WTC11 (cell line): ENCODE data around the gene IFI6. TPM values are rescaled to one million over a fixed set of nuclear protein-coding genes. Genes with fewer than 3 reads are reported as not detected.
"Not testable (repeated sequence)": the region's sequence is repeated elsewhere in the genome, so short reads cannot be mapped to it uniquely, and the experiment has no call there.

Experiments used
- ATAC-seq: fragments of 200-7000 bp; cut with Tn5 transposase; 2 replicates; pipeline ENCODE4 v1.10.0; 2021; ENCODE audit warnings: mild to moderate bottlenecking, moderate library complexity
- CTCF ChIA-PET: fragments of 300-600 bp; sonication (Branson Sonifier 250); formaldehyde crosslinking; loops from one replicate; lab custom pipeline; 2021; ENCODE audit warnings: antibody characterized with exemption; lab: Charles Lee
- POLR2A ChIA-PET: fragments of 350-600 bp; sonication (Branson Sonifier 250); formaldehyde crosslinking; loops from one replicate; lab custom pipeline; 2021; ENCODE audit warnings: antibody characterized with exemption; lab: Charles Lee
- DNase-seq: peaks from one replicate; pipeline ENCODE4 v3.0.0; 2021; ENCODE audit warnings: low spot score
- H3K27ac Mint-ChIP-seq: 2 replicates; pipeline ENCODE4 v1.8.0; 2021; ENCODE audit warnings: mixed read lengths
- H3K27me3 Mint-ChIP-seq: 2 replicates; pipeline ENCODE4 v1.8.0; 2021; ENCODE audit warnings: low read depth, mild to moderate bottlenecking, moderate library complexity, mixed read lengths
- H3K36me3 Mint-ChIP-seq: 2 replicates; pipeline ENCODE4 v1.8.0; 2021; ENCODE audit warnings: mixed read lengths
- H3K4me1 Mint-ChIP-seq: 2 replicates; pipeline ENCODE4 v1.8.0; 2022; ENCODE audit warnings: mixed read lengths
- H3K4me3 Mint-ChIP-seq: 2 replicates; pipeline ENCODE4 v1.8.0; 2021; ENCODE audit warnings: mild to moderate bottlenecking, moderate library complexity, mixed read lengths
- H3K9me3 Mint-ChIP-seq: 2 replicates; pipeline ENCODE4 v1.8.0; 2021; ENCODE audit warnings: mixed read lengths
- AFF4 ChIP-seq: sonication (generic); formaldehyde crosslinking; IDR thresholded peaks from 2 replicates; pipeline ENCODE4 v1.8.1; 2023; ENCODE audit warnings: mild to moderate bottlenecking, missing genetic modification reagents, borderline replicate concordance
- ELF4 ChIP-seq: sonication (generic); formaldehyde crosslinking; IDR thresholded peaks from 2 replicates; pipeline ENCODE4 v1.8.1; 2022; ENCODE audit warnings: low read depth, mild to moderate bottlenecking, moderate library complexity, missing genetic modification reagents
- ETV6 ChIP-seq: sonication (generic); formaldehyde crosslinking; IDR thresholded peaks from 2 replicates; pipeline ENCODE4 v1.8.1; 2022; ENCODE audit warnings: mild to moderate bottlenecking, missing genetic modification reagents
- FOXP1 ChIP-seq: sonication (generic); formaldehyde crosslinking; IDR thresholded peaks from 2 replicates; pipeline ENCODE4 v1.8.0; 2022; ENCODE audit warnings: missing genetic modification reagents, mild to moderate bottlenecking, moderate library complexity, borderline replicate concordance
- FOXP4 ChIP-seq: sonication (generic); formaldehyde crosslinking; IDR thresholded peaks from 2 replicates; pipeline ENCODE4 v1.8.0; 2022; ENCODE audit warnings: mild to moderate bottlenecking, missing genetic modification reagents
- IRF2 ChIP-seq: sonication (generic); formaldehyde crosslinking; IDR thresholded peaks from 2 replicates; pipeline ENCODE4 v1.8.0; 2022; ENCODE audit warnings: low read depth, missing genetic modification reagents, borderline replicate concordance
- MXD4 ChIP-seq: fragments of 250-450 bp; sonication (Bioruptor Pico); IDR thresholded peaks from 2 replicates; pipeline ENCODE4 v1.8.0; 2021; ENCODE audit warnings: mild to moderate bottlenecking, moderate library complexity, borderline replicate concordance
- MYBL2 ChIP-seq: sonication (generic); formaldehyde crosslinking; IDR thresholded peaks from 2 replicates; pipeline ENCODE4 v1.8.1; 2023; ENCODE audit warnings: mild to moderate bottlenecking, moderate library complexity, missing genetic modification reagents
- NR2C2 ChIP-seq: sonication (generic); formaldehyde crosslinking; IDR thresholded peaks from 2 replicates; pipeline ENCODE4 v1.8.0; 2022; ENCODE audit warnings: mild to moderate bottlenecking, missing genetic modification reagents
- ZNF396 ChIP-seq: fragments of 250-450 bp; sonication (Bioruptor Pico); IDR thresholded peaks from 2 replicates; pipeline ENCODE4 v1.8.0; 2021; ENCODE audit warnings: mild to moderate bottlenecking, moderate library complexity, borderline replicate concordance
- total RNA-seq: library from RNA; stranded (reverse); gene quantifications from 3 replicates; pipeline ENCODE4 v1.2.3, GENCODE V29; 2021
- TF ChIP-seq, protein P1 (sequence below): fragments of 250-450 bp; sonication (Bioruptor Pico); IDR thresholded peaks from 2 replicates; pipeline ENCODE4 v1.9.0; 2021; ENCODE audit warnings: mild to moderate bottlenecking
- TF ChIP-seq, protein P2 (sequence below): sonication (generic); formaldehyde crosslinking; IDR thresholded peaks from 2 replicates; pipeline ENCODE4 v1.8.0; 2023; ENCODE audit warnings: mild to moderate bottlenecking, missing genetic modification reagents

IFI6 gene
- total RNA-seq, 1 experiment from 2014 or later: 4.5 TPM

DNA sequence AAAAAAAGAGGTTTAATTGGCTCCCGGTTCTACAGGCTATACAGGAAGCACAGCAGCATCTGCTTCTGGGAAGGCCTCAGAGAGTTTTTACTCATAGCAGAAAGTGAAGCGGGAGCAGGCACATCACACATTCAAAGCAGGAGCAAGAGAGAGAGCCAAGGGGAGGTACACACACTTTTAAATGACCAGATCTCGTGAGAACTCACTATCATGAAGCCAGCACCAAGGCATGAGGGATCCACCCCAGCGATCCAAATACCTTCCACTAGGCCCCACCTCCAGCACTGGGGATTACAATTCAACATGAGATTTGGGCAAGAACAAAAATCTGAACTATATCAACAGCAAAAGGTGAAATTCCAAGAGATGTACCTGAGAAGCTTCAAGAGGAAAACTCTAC lies 33.0 kb upstream of the IFI6 start (continued):
- no peak for TF ChIP-seq ZNF396
- no peak for TF ChIP-seq AFF4 (CRISPR knock-in tag)
- TF ChIP-seq MYBL2 (CRISPR knock-in tag): no peak
- no peak for TF ChIP-seq IRF2 (CRISPR knock-in tag)
- TF ChIP-seq ETV6 (CRISPR knock-in tag): no peak
- TF ChIP-seq, protein P1, sequence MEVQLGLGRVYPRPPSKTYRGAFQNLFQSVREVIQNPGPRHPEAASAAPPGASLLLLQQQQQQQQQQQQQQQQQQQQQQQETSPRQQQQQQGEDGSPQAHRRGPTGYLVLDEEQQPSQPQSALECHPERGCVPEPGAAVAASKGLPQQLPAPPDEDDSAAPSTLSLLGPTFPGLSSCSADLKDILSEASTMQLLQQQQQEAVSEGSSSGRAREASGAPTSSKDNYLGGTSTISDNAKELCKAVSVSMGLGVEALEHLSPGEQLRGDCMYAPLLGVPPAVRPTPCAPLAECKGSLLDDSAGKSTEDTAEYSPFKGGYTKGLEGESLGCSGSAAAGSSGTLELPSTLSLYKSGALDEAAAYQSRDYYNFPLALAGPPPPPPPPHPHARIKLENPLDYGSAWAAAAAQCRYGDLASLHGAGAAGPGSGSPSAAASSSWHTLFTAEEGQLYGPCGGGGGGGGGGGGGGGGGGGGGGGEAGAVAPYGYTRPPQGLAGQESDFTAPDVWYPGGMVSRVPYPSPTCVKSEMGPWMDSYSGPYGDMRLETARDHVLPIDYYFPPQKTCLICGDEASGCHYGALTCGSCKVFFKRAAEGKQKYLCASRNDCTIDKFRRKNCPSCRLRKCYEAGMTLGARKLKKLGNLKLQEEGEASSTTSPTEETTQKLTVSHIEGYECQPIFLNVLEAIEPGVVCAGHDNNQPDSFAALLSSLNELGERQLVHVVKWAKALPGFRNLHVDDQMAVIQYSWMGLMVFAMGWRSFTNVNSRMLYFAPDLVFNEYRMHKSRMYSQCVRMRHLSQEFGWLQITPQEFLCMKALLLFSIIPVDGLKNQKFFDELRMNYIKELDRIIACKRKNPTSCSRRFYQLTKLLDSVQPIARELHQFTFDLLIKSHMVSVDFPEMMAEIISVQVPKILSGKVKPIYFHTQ (CRISPR knock-in tag): no peak
- no peak for TF ChIP-seq FOXP4 (CRISPR knock-in tag)
- no peak for TF ChIP-seq FOXP1 (CRISPR knock-in tag)
- TF ChIP-seq MXD4 (CRISPR knock-in tag): no peak
- TF ChIP-seq ELF4: no peak
- no peak for TF ChIP-seq NR2C2

- DNase-seq, H3K36me3 Mint-ChIP-seq, ATAC-seq, H3K4me3 Mint-ChIP-seq, H3K4me1 Mint-ChIP-seq, H3K27ac Mint-ChIP-seq, H3K27me3 Mint-ChIP-seq: not testable (repeated sequence)
- CTCF ChIA-PET: interaction anchor here (1.0 to 2.6 kb wide), 5 partner anchors 10 to 34 kb away, joined by 3 to 9 read pairs (median 4); partner anchors contain the start of genes FAM76A and IFI6
- POLR2A ChIA-PET: interaction anchor here (0.6 kb wide), 1 partner anchor 75 kb away, joined by 3 read pairs; no protein-coding TSS in a partner anchor
- H3K9me3 Mint-ChIP-seq: peaks cover 18% of the 10 kb centered on the region
These were observed 24.8 kb upstream of the IFI6 start for GRCh38 chr1:27696835-27697234.

- POLR2A ChIA-PET: no interaction called here
- TF ChIP-seq, protein P2, sequence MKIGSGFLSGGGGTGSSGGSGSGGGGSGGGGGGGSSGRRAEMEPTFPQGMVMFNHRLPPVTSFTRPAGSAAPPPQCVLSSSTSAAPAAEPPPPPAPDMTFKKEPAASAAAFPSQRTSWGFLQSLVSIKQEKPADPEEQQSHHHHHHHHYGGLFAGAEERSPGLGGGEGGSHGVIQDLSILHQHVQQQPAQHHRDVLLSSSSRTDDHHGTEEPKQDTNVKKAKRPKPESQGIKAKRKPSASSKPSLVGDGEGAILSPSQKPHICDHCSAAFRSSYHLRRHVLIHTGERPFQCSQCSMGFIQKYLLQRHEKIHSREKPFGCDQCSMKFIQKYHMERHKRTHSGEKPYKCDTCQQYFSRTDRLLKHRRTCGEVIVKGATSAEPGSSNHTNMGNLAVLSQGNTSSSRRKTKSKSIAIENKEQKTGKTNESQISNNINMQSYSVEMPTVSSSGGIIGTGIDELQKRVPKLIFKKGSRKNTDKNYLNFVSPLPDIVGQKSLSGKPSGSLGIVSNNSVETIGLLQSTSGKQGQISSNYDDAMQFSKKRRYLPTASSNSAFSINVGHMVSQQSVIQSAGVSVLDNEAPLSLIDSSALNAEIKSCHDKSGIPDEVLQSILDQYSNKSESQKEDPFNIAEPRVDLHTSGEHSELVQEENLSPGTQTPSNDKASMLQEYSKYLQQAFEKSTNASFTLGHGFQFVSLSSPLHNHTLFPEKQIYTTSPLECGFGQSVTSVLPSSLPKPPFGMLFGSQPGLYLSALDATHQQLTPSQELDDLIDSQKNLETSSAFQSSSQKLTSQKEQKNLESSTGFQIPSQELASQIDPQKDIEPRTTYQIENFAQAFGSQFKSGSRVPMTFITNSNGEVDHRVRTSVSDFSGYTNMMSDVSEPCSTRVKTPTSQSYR: no peak
These were observed 18.2 kb upstream of the IFI6 start for GRCh38 chr1:27690183-27690582.

More at GRCh38 chr1:27690183-27690582, 18.2 kb upstream of the IFI6 start:
- H3K4me1 Mint-ChIP-seq: peaks cover 24% of the 10 kb centered on the region
- ATAC-seq: no peak
- H3K27me3 Mint-ChIP-seq: peaks cover 3% of the 10 kb centered on the region; the same call in 1 of the 2 replicates
- peaks cover 31% of the 10 kb centered on the region for H3K9me3 Mint-ChIP-seq
- H3K27ac Mint-ChIP-seq: 0 out of 2 replicates have a peak overlapping the region, but pooled peaks have one; percentile 2
- H3K36me3 Mint-ChIP-seq: peaks cover 14% of the 10 kb centered on the region
- CTCF ChIA-PET: interaction anchor here (4.0 kb wide), 1 partner anchor 21 kb away, joined by 24 read pairs; no protein-coding TSS in a partner anchor
- no peak overlapping the region for H3K4me3 Mint-ChIP-seq
- DNase-seq: no peak
